Body of pancreas (tissue), 4 donors: ENCODE data around the gene GNAO1. TPM values are rescaled to one million over a fixed set of nuclear protein-coding genes. Genes with fewer than 3 reads are reported as not detected.
"Not testable (repeated sequence)": the region's sequence is repeated elsewhere in the genome, so short reads cannot be mapped to it uniquely, and the experiment has no call there.

Experiments used
- ATAC-seq: fragments of 150-250 bp; one replicate; pipeline ENCODE4 v1.9.1; 2016
- DNase-seq, 4 donors: peaks; one replicate each; pipeline ENCODE4 v3.0.0-alpha.2; 2019
- H3K27ac ChIP-seq, 4 donors: fragments of 200-600 bp; sonication (generic); 1 replicate in 3 of 4; 2 replicates in 1 of 4; pipeline versions ENCODE4 v1.5.1 to v1.6.1; 2016 to 2019; ENCODE audit warnings: mild to moderate bottlenecking in 1 of 4, mixed read lengths in 1 of 4, moderate library complexity in 1 of 4
- H3K27me3 ChIP-seq, 2 donors: fragments of 200-600 bp; sonication (generic); one replicate each; pipeline ENCODE4 v1.6.0; 2016; ENCODE audit warnings: mild to moderate bottlenecking in 1 of 2
- H3K36me3 ChIP-seq, 2 donors: fragments of 200-600 bp; sonication (generic); replicated peaks in 1 of 2; 2 replicates each; pipeline ENCODE4 v1.5.1; 2016; ENCODE audit warnings: low read depth in 2 of 2; ENCODE audit not compliant: insufficient read depth in 1 of 2
- H3K4me1 ChIP-seq: fragments of 200-600 bp; sonication (generic); one replicate; pipeline ENCODE4 v1.6.0; 2016
- H3K4me3 ChIP-seq, 2 donors: fragments of 200-600 bp; sonication (generic); 1 replicate in 1 of 2; 2 replicates in 1 of 2; pipeline ENCODE4 v1.5.1; 2016 to 2019
- H3K9me3 ChIP-seq, 3 donors: fragments of 200-600 bp; sonication (generic); 1 replicate in 2 of 3; 2 replicates in 1 of 3; pipeline ENCODE4 v1.5.1; 2016
- CTCF ChIP-seq, 7 experiments: fragments of 450-650 bp in 4 of 7; fragments of 200-600 bp in 3 of 7; sonication (generic) in 3 of 7; IDR thresholded peaks; one replicate each; pipeline ENCODE4 v1.5.1; 2016 to 2019; ENCODE audit warnings: antibody characterized with exemption in 7 of 7
- POLR2A ChIP-seq, 3 donors: fragments of 450-650 bp; IDR thresholded peaks; one replicate each; pipeline ENCODE4 v1.6.1; 2016; ENCODE audit warnings: antibody characterized with exemption in 3 of 3, mild to moderate bottlenecking in 2 of 3
- WGBS, 2 donors: methylation state at CpG; one replicate each; pipeline ENCODE4 v1.1.5; 2017; 5-methylcytosine and 5-hydroxymethylcytosine counted together
- intact Hi-C: fragments of 100-400 bp; cut with DNase I; formaldehyde crosslinking; loops from one replicate; pipeline ENCODE4 v1.15.1; 2023
- total RNA-seq, 2 donors: library from RNA; depleted of rRNA; stranded (reverse); fragments of >200 nt; gene quantifications; one replicate each; pipeline ENCODE4 v1.1.0, GENCODE V29; 2016

GNAO1 gene
- total RNA-seq, 2 donors from 2014 or later: 1.6 to 3.0 TPM

- DNase-seq (peak; percentile 55 to 68 (median 64)), ATAC-seq (peak; percentile 85)
- Histone ChIP-seq H3K4me1 (peaks cover 35% of the 10 kb centered on the region), H3K27me3 (no peaks in the 10 kb centered on the region), H3K4me3 (no peak overlapping the region), H3K36me3 (peaks cover 6% of the 10 kb centered on the region in 2 donors), H3K9me3 (no peaks in the 10 kb centered on the region), H3K27ac (peak overlapping the region; percentile 19 to 76 (median 63))
- WGBS, 2 donors: 20 to 23% methylated on average over 6 of the region's 6 CpGs
- no peak for TF ChIP-seq POLR2A (IDR thresholded peaks at IDR 0.05)
- no peak for TF ChIP-seq CTCF (IDR thresholded peaks at IDR 0.05)
- intact Hi-C loops: no loop called here
Measured at GRCh38 chr16:56370875-56371659, 179.8 kb downstream of the GNAO1 start.

GRCh38 chr16:56371660-56371937 is 180.3 kb downstream of the GNAO1 start:
- intact Hi-C loops: no loop called here
- H3K36me3 ChIP-seq: peaks cover 4 to 6% of the 10 kb centered on the region in 2 donors
- WGBS, 2 donors: 92 to 93% methylated on average over 1 of the region's 1 CpG
- peaks cover 35% of the 10 kb centered on the region for H3K4me1 ChIP-seq
- no peak for ATAC-seq
- no peaks in the 10 kb centered on the region for H3K27me3 ChIP-seq
- DNase-seq: no peak
- H3K9me3 ChIP-seq: no peaks in the 10 kb centered on the region
- TF ChIP-seq POLR2A (IDR thresholded peaks at IDR 0.05) (no peak), CTCF (IDR thresholded peaks at IDR 0.05) (no peak)
- H3K4me3 ChIP-seq: no peak overlapping the region
- H3K27ac ChIP-seq: peak overlapping the region; percentile 19 to 76 (median 63)

- Histone ChIP-seq H3K4me1 (peaks cover 35% of the 10 kb centered on the region), H3K9me3 (no peaks in the 10 kb centered on the region), H3K4me3 (no peak overlapping the region), H3K27ac (peak overlapping the region in 1 of 4 donors; percentile 73), H3K36me3 (peaks cover 2 to 6% of the 10 kb centered on the region in 2 donors), H3K27me3 (no peaks in the 10 kb centered on the region)
- WGBS, 2 donors: 88 to 90% methylated on average over 7 of the region's 7 CpGs
- no peak for TF ChIP-seq CTCF (IDR thresholded peaks at IDR 0.05)
- TF ChIP-seq POLR2A (IDR thresholded peaks at IDR 0.05): no peak
- ATAC-seq (no peak), DNase-seq (no peak)
- intact Hi-C loops: no loop called here
Measured at GRCh38 chr16:56372013-56372634, 180.8 kb downstream of the GNAO1 start.

GRCh38 chr16:56373003-56373402 is 181.7 kb downstream of the GNAO1 start:
- WGBS, 2 donors: 79 to 83% methylated on average over 4 of the region's 4 CpGs

GRCh38 chr16:56375792-56376191 is 184.5 kb downstream of the GNAO1 start:
- H3K9me3 ChIP-seq, H3K27me3 ChIP-seq, intact Hi-C loops, H3K36me3 ChIP-seq, H3K27ac ChIP-seq, H3K4me3 ChIP-seq, ATAC-seq, DNase-seq: not testable (repeated sequence)
- WGBS, 2 donors: 93 to 99% methylated on average over 6 of the region's 6 CpGs
- H3K4me1 ChIP-seq: peaks cover 15% of the 10 kb centered on the region

More at GRCh38 chr16:56373003-56373402, 181.7 kb downstream of the GNAO1 start:
- ATAC-seq (no peak), DNase-seq (no peak)
- H3K27ac ChIP-seq: no peak overlapping the region
- no peaks in the 10 kb centered on the region for H3K27me3 ChIP-seq
- TF ChIP-seq POLR2A (IDR thresholded peaks at IDR 0.05) (no peak), CTCF (IDR thresholded peaks at IDR 0.05) (no peak)
- intact Hi-C loops: no loop called here
- H3K9me3 ChIP-seq: no peaks in the 10 kb centered on the region
- peaks cover 2 to 6% of the 10 kb centered on the region in 2 donors for H3K36me3 ChIP-seq
- H3K4me3 ChIP-seq: no peak overlapping the region
- H3K4me1 ChIP-seq: peaks cover 35% of the 10 kb centered on the region

GRCh38 chr16:56379044-56379443 is 187.8 kb downstream of the GNAO1 start:
- H3K4me1 ChIP-seq, intact Hi-C loops, DNase-seq, H3K36me3 ChIP-seq, H3K4me3 ChIP-seq, H3K27me3 ChIP-seq, ATAC-seq, H3K27ac ChIP-seq: not testable (repeated sequence)
- WGBS, 2 donors: 94 to 98% methylated on average over 6 of the region's 6 CpGs
- H3K9me3 ChIP-seq: peaks cover 0 to 13% (median 0%) of the 10 kb centered on the region in 3 donors

- H3K4me1 ChIP-seq, H3K27me3 ChIP-seq, H3K36me3 ChIP-seq, intact Hi-C loops, H3K4me3 ChIP-seq, DNase-seq, ATAC-seq, H3K27ac ChIP-seq: not testable (repeated sequence)
- H3K9me3 ChIP-seq: peaks cover 0 to 13% (median 0%) of the 10 kb centered on the region in 3 donors
- 90 to 94% methylated on average over 3 of the region's 3 CpGs for WGBS, 2 donors
Measured at GRCh38 chr16:56380778-56381485, 189.6 kb downstream of the GNAO1 start.
